ENCODE data around the gene MSH5. TPM values are rescaled to one million over a fixed set of nuclear protein-coding genes. Genes with fewer than 3 reads are reported as not detected.

The MSH5 gene
- total and polyA plus RNA-seq, 2 experiments from 2014 or later: 12.1 to 23.9 TPM

GRCh38 chr6:31777667-31778050 is 37.9 kb downstream of the MSH5 start:
- TF ChIP-seq ZNF114 (CRISPR knock-in tag; IDR thresholded peaks at IDR 0.05) (no peak), CREB1 (CRISPR knock-in tag; IDR thresholded peaks at IDR 0.05; ENCODE audit: low read depth) (no peak), EZH2phosphoT487 (IDR thresholded peaks at IDR 0.05; ENCODE audit: unreplicated experiment) (no peak), ZNF331 (CRISPR knock-in tag; IDR thresholded peaks at IDR 0.05; ENCODE audit: low read depth) (no peak), EZH2 (IDR thresholded peaks at IDR 0.05; ENCODE audit: low read depth, unreplicated experiment) (no peak), POLR2AphosphoS5 (IDR thresholded peaks at IDR 0.05; ENCODE audit: low read depth) (no peak), ZNF462 (CRISPR knock-in tag; IDR thresholded peaks at IDR 0.05) (no peak)
- Histone ChIP-seq H3K79me2 (replicated peaks; ENCODE audit: insufficient read depth) (no peaks in the 10 kb centered on the region), H3K27ac (ENCODE audit: low read depth) (no peak overlapping the region; the same call in 1 of the 2 replicates), H3K4me1 (ENCODE audit: insufficient read depth) (no peaks in the 10 kb centered on the region), H4K20me1 (replicated peaks; ENCODE audit: insufficient read depth) (no peaks in the 10 kb centered on the region; the same call in 1 of the 2 replicates), H3K4me3 (no peak overlapping the region), H3K36me3 (ENCODE audit: insufficient read depth) (no peaks in the 10 kb centered on the region), H3K27me3 (ENCODE audit: insufficient read depth) (no peaks in the 10 kb centered on the region), H2AFZ (no peak overlapping the region), H3K9me2 (ENCODE audit: insufficient read depth) (no peaks in the 10 kb centered on the region), H3K4me2 (no peak overlapping the region), H3F3A (replicated peaks; ENCODE audit: low read depth) (peaks cover 4% of the 10 kb centered on the region; the same call in 1 of the 2 replicates)
- Mint-ChIP-seq H3K4me3 (no peak overlapping the region), H3K36me3 (ENCODE audit: low read depth) (peaks cover 27% of the 10 kb centered on the region), H3K4me1 (no peaks in the 10 kb centered on the region), H3K27ac (no peak overlapping the region; the same call in 1 of the 2 replicates), H3K27me3 (ENCODE audit: insufficient read depth, low read depth, poor library complexity) (peaks cover 23% of the 10 kb centered on the region), H3K9me3 (no peaks in the 10 kb centered on the region)
- ATAC-seq (no peak), DNase-seq (ENCODE audit: low spot score) (no peak)

- no peaks in the 10 kb centered on the region for H3K9me3 Mint-ChIP-seq
- no peaks in the 10 kb centered on the region for H3K4me1 Mint-ChIP-seq
- Histone ChIP-seq H3K4me3 (no peak overlapping the region), H2AFZ (no peak overlapping the region), H3F3A (replicated peaks; ENCODE audit: low read depth) (peaks cover 4% of the 10 kb centered on the region; the same call in 1 of the 2 replicates), H3K36me3 (ENCODE audit: insufficient read depth) (no peaks in the 10 kb centered on the region), H3K27me3 (ENCODE audit: insufficient read depth) (no peaks in the 10 kb centered on the region), H3K9me2 (ENCODE audit: insufficient read depth) (no peaks in the 10 kb centered on the region), H3K4me1 (ENCODE audit: insufficient read depth) (no peaks in the 10 kb centered on the region), H4K20me1 (replicated peaks; ENCODE audit: insufficient read depth) (no peaks in the 10 kb centered on the region; the same call in 1 of the 2 replicates), H3K4me2 (no peak overlapping the region), H3K79me2 (replicated peaks; ENCODE audit: insufficient read depth) (no peaks in the 10 kb centered on the region), H3K27ac (ENCODE audit: low read depth) (no peak overlapping the region)
- no peak overlapping the region for H3K27ac Mint-ChIP-seq
- no peak overlapping the region for H3K4me3 Mint-ChIP-seq
- no peak for DNase-seq (ENCODE audit: low spot score)
- H3K27me3 Mint-ChIP-seq (ENCODE audit: insufficient read depth, low read depth, poor library complexity): peaks cover 23% of the 10 kb centered on the region
- peaks cover 32% of the 10 kb centered on the region for H3K36me3 Mint-ChIP-seq (ENCODE audit: low read depth)
- no peak for ATAC-seq
- TF ChIP-seq ZNF462 (CRISPR knock-in tag; IDR thresholded peaks at IDR 0.05): no peak
- TF ChIP-seq POLR2AphosphoS5 (IDR thresholded peaks at IDR 0.05; ENCODE audit: low read depth): no peak
Observed at GRCh38 chr6:31778193-31778592, 38.4 kb downstream of the MSH5 start.
